Astrocyte (in vitro differentiated cells and primary cell): ENCODE results near the gene CYP1B1.

Source experiments
- CTCF ChIP-seq: IDR thresholded peaks from 2 replicates; pipeline ENCODE4 v1.5.1; 2011; ENCODE audit warnings: low read depth, mild to moderate bottlenecking, inconsistent platforms, low read length, moderate library complexity; ENCODE audit not compliant: insufficient read depth
- EZH2 ChIP-seq: IDR thresholded peaks from 2 replicates; pipeline ENCODE4 v1.6.1; 2012; ENCODE audit warnings: mild to moderate bottlenecking, low read length, inconsistent platforms; ENCODE audit not compliant: insufficient read depth

- TF ChIP-seq CTCF, result no peak
- no peak for TF ChIP-seq EZH2
Observed at GRCh38 chr2:38113981-38114708, 38.2 kb upstream of the CYP1B1 start.
